SK-N-SH treated with all-trans-retinoic acid at 6 μM for 48 hours (cell line): Measurements from ENCODE around the gene SRGAP1.

Experiments used
- ATAC-seq: fragments of 200-7000 bp; cut with Tn5 transposase; 3 replicates; pipeline ENCODE4 v1.9.1; 2020; ENCODE audit warnings: mild to moderate bottlenecking, moderate library complexity
- ARNTL ChIP-seq: fragments of 450-650 bp; formaldehyde crosslinking; IDR thresholded peaks from 2 replicates; pipeline ENCODE4 v1.5.0; 2020; ENCODE audit warnings: low read depth, mild to moderate bottlenecking, moderate library complexity, borderline replicate concordance
- BACH2 ChIP-seq: fragments of 250-450 bp; sonication (Bioruptor Pico); IDR thresholded peaks from 2 replicates; pipeline ENCODE4 v1.9.0; 2021; ENCODE audit warnings: mild to moderate bottlenecking, borderline replicate concordance
- CREB5 ChIP-seq: fragments of 250-450 bp; sonication (Bioruptor Pico); IDR thresholded peaks from 2 replicates; pipeline ENCODE4 v1.5.1; 2020; ENCODE audit warnings: low read depth, mild to moderate bottlenecking, moderate library complexity
- CSRNP3 ChIP-seq: fragments of 250-450 bp; sonication (Bioruptor Pico); IDR thresholded peaks from 2 replicates; pipeline ENCODE4 v1.5.1; 2021; ENCODE audit warnings: mild to moderate bottlenecking, moderate library complexity
- ESRRG ChIP-seq: fragments of 250-450 bp; sonication (Bioruptor Pico); IDR thresholded peaks from 2 replicates; pipeline ENCODE4 v1.6.1; 2021; ENCODE audit warnings: mild to moderate bottlenecking
- GLIS3 ChIP-seq: fragments of 250-450 bp; sonication (Bioruptor Pico); IDR thresholded peaks from 2 replicates; pipeline ENCODE4 v1.5.0; 2020; ENCODE audit warnings: mild to moderate bottlenecking, moderate library complexity
- ISL1 ChIP-seq: fragments of 250-450 bp; sonication (Bioruptor Pico); IDR thresholded peaks from 2 replicates; pipeline ENCODE4 v2.1.2; 2022; ENCODE audit warnings: mild to moderate bottlenecking, moderate library complexity
- OSR1 ChIP-seq: fragments of 250-450 bp; sonication (Bioruptor Pico); IDR thresholded peaks from 2 replicates; pipeline ENCODE4 v1.8.0; 2022; ENCODE audit warnings: moderate library complexity, mild to moderate bottlenecking, inconsistent platforms
- PATZ1 ChIP-seq: fragments of 250-450 bp; sonication (Bioruptor Pico); IDR thresholded peaks from 2 replicates; pipeline ENCODE4 v1.8.0; 2020; ENCODE audit warnings: mild to moderate bottlenecking, moderate library complexity, borderline replicate concordance
- POU6F1 ChIP-seq: fragments of 250-450 bp; sonication (Bioruptor Pico); IDR thresholded peaks from 2 replicates; pipeline ENCODE4 v1.8.0; 2021; ENCODE audit warnings: low read depth, mild to moderate bottlenecking, moderate library complexity, borderline replicate concordance
- PPARA ChIP-seq: fragments of 250-450 bp; sonication (Bioruptor Pico); IDR thresholded peaks from 2 replicates; pipeline ENCODE4 v1.5.0; 2020; ENCODE audit warnings: mild to moderate bottlenecking, borderline replicate concordance
- RARB ChIP-seq: fragments of 250-450 bp; sonication (Bioruptor Pico); IDR thresholded peaks from 2 replicates; pipeline ENCODE4 v1.8.0; 2021; ENCODE audit warnings: mild to moderate bottlenecking, moderate library complexity
- TCF4 ChIP-seq: fragments of 250-450 bp; sonication (Bioruptor Pico); IDR thresholded peaks from 2 replicates; pipeline ENCODE4 v1.8.0; 2021; ENCODE audit warnings: mild to moderate bottlenecking, moderate library complexity, borderline replicate concordance
- TOX ChIP-seq: fragments of 250-450 bp; sonication (Bioruptor Pico); IDR thresholded peaks from 2 replicates; pipeline ENCODE4 v1.8.0; 2021; ENCODE audit warnings: mild to moderate bottlenecking, moderate library complexity, borderline replicate concordance
- TSHZ2 ChIP-seq: fragments of 250-450 bp; sonication (Bioruptor Pico); IDR thresholded peaks from 2 replicates; pipeline ENCODE4 v1.5.0; 2020; ENCODE audit warnings: mild to moderate bottlenecking, moderate library complexity
- ZC3H10 ChIP-seq: fragments of 250-450 bp; sonication (Bioruptor Pico); IDR thresholded peaks from 2 replicates; pipeline ENCODE4 v1.5.1; 2021; ENCODE audit warnings: mild to moderate bottlenecking, moderate library complexity
- ZFP3 ChIP-seq: fragments of 250-450 bp; sonication (Bioruptor Pico); IDR thresholded peaks from 2 replicates; pipeline ENCODE4 v1.5.0; 2020; ENCODE audit warnings: mild to moderate bottlenecking, moderate library complexity
- ZNF565 ChIP-seq: fragments of 450-650 bp; formaldehyde crosslinking; conservative IDR thresholded peaks from 2 replicates; pipeline ENCODE4 v1.5.0; 2020; ENCODE audit warnings: low read depth, mild to moderate bottlenecking, moderate library complexity
- ZNF70 ChIP-seq: fragments of 450-650 bp; formaldehyde crosslinking; IDR thresholded peaks from 2 replicates; pipeline ENCODE4 v1.5.0; 2020; ENCODE audit warnings: mild to moderate bottlenecking, moderate library complexity

SRGAP1 gene

GRCh38 chr12:64092507-64093196 is 248.2 kb downstream of the SRGAP1 start (continued):
- TF ChIP-seq PPARA (CRISPR knock-in tag) (no peak), GLIS3 (CRISPR knock-in tag) (no peak)

- ATAC-seq = no peak
These were observed 249.2 kb downstream of the SRGAP1 start for GRCh38 chr12:64093689-64094088.

GRCh38 chr12:64097366-64098105 is 253.0 kb downstream of the SRGAP1 start:
- no peak for ATAC-seq
- TF ChIP-seq ISL1 (CRISPR knock-in tag) = no peak
- no peak for TF ChIP-seq ESRRG (CRISPR knock-in tag)
- no peak for TF ChIP-seq TCF4 (CRISPR knock-in tag)
- TF ChIP-seq ZNF70 = no peak
- no peak for TF ChIP-seq ARNTL
- TF ChIP-seq CREB5 (CRISPR knock-in tag) = no peak
- TF ChIP-seq TOX (CRISPR knock-in tag) = no peak
- no peak for TF ChIP-seq POU6F1
- no peak for TF ChIP-seq ZNF565
- no peak for TF ChIP-seq TSHZ2
- no peak for TF ChIP-seq GLIS3 (CRISPR knock-in tag)
- no peak for TF ChIP-seq ZFP3 (CRISPR knock-in tag)
- TF ChIP-seq RARB (CRISPR knock-in tag) = no peak
- TF ChIP-seq, all 23 proteins: peak for 0

More at GRCh38 chr12:64093689-64094088, 249.2 kb downstream of the SRGAP1 start:
- TF ChIP-seq TSHZ2 = no peak
- peak; percentile 25; the same call in 1 of the 2 replicates for TF ChIP-seq ISL1 (CRISPR knock-in tag)

- peak; percentile 58 for ATAC-seq
- no peak for TF ChIP-seq ZC3H10 (CRISPR knock-in tag)
- TF ChIP-seq TOX (CRISPR knock-in tag) = no peak
- TF ChIP-seq CSRNP3 (CRISPR knock-in tag) = no peak
- no peak for TF ChIP-seq ARNTL
- no peak for TF ChIP-seq TCF4 (CRISPR knock-in tag)
- no peak for TF ChIP-seq PPARA (CRISPR knock-in tag)
- no peak for TF ChIP-seq ZFP3 (CRISPR knock-in tag)
- no peak for TF ChIP-seq ZNF565
- TF ChIP-seq OSR1 (CRISPR knock-in tag) = no peak
- TF ChIP-seq PATZ1 (CRISPR knock-in tag) = no peak
- TF ChIP-seq BACH2 (CRISPR knock-in tag) = no peak
- TF ChIP-seq ZNF70 = no peak
These were observed 254.3 kb downstream of the SRGAP1 start for GRCh38 chr12:64098709-64099354.
